SK-N-SH (cell line): ENCODE data around the gene UBE2I. TPM values are rescaled to one million over a fixed set of nuclear protein-coding genes. Genes with fewer than 3 reads are reported as not detected.

Source experiments
- CTCF ChIA-PET: fragments of 300-600, 350-600 bp; formaldehyde crosslinking; extraction: SDS; loops from one replicate; lab custom pipeline; 2021; lab: Yijun Ruan, JAX
- POLR2A ChIA-PET: fragments of 350-600 bp; sonication (Branson Sonifier 250); formaldehyde crosslinking; extraction: SDS; loops from one replicate; lab custom pipeline; 2020; ENCODE audit warnings: antibody characterized with exemption, inconsistent platforms; lab: Yijun Ruan, JAX
- DNase-seq: peaks from one replicate; pipeline ENCODE4 v3.0.0; 2012
- H2AFZ ChIP-seq: fragments of 200-600 bp; sonication (generic); 2 replicates; pipeline ENCODE4 v1.8.1; 2016; ENCODE audit warnings: antibody characterized with exemption, mild to moderate bottlenecking, low read depth
- H3F3A ChIP-seq: fragments of 200-600 bp; sonication (generic); replicated peaks from 2 replicates; pipeline ENCODE3; 2016; ENCODE audit warnings: antibody characterized with exemption, mild to moderate bottlenecking; ENCODE audit not compliant: insufficient read depth
- H3K27ac ChIP-seq, 2 experiments: fragments of 200-500 bp in 1 of 2; fragments of 200-600 bp in 1 of 2; sonication (Bioruptor generic) in 1 of 2; sonication (generic), shearing (Covaris generic) in 1 of 2; 2 replicates each; pipeline versions ENCODE4 v1.5.1 to v1.6.1; 2014 to 2016; ENCODE audit warnings: low read depth in 2 of 2, inconsistent platforms in 1 of 2, low read length in 1 of 2, mild to moderate bottlenecking in 1 of 2, mixed read lengths in 1 of 2
- H3K27me3 ChIP-seq: fragments of 200-600 bp; sonication (generic), shearing (Covaris generic); 2 replicates; pipeline ENCODE4 v1.6.1; 2016; ENCODE audit warnings: mixed run types; ENCODE audit not compliant: insufficient read depth
- H3K36me3 ChIP-seq, 2 experiments: fragments of 200-500 bp in 1 of 2; fragments of 200-600 bp in 1 of 2; sonication (Bioruptor generic) in 1 of 2; sonication (generic) in 1 of 2; replicated peaks in 1 of 2; 2 replicates each; pipeline versions ENCODE3 to v1.5.1; 2014 to 2016; ENCODE audit warnings: low read length in 1 of 2, mild to moderate bottlenecking in 1 of 2; ENCODE audit not compliant: insufficient read depth in 2 of 2, control insufficient read depth in 1 of 2
- H3K4me1 ChIP-seq, 2 experiments: fragments of 200-500 bp in 1 of 2; fragments of 200-600 bp in 1 of 2; sonication (Bioruptor generic) in 1 of 2; sonication (generic), shearing (Covaris generic) in 1 of 2; 2 replicates each; pipeline versions ENCODE4 v1.5.1 to v1.6.1; 2014 to 2016; ENCODE audit warnings: low read depth in 1 of 2, low read length in 1 of 2, mixed run types in 1 of 2; ENCODE audit not compliant: insufficient read depth in 2 of 2, control insufficient read depth in 1 of 2
- H3K4me2 ChIP-seq: fragments of 200-600 bp; sonication (generic), shearing (Covaris generic); 2 replicates; pipeline ENCODE4 v1.6.1; 2017; ENCODE audit warnings: mixed run types
- H3K4me3 ChIP-seq, 2 experiments: fragments of 200-500 bp in 1 of 2; fragments of 200-600 bp in 1 of 2; sonication (Bioruptor generic) in 1 of 2; sonication (generic), shearing (Covaris generic) in 1 of 2; 2 replicates each; pipeline versions ENCODE4 v1.5.1 to v1.8.1; 2014 to 2016; ENCODE audit warnings: low read depth in 2 of 2, inconsistent platforms in 1 of 2, low read length in 1 of 2, mild to moderate bottlenecking in 1 of 2, mixed read lengths in 1 of 2, moderate library complexity in 1 of 2
- H3K79me2 ChIP-seq: fragments of 200-600 bp; sonication (generic); 2 replicates; pipeline ENCODE4 v1.8.1; 2017; ENCODE audit warnings: mild to moderate bottlenecking; ENCODE audit not compliant: insufficient read depth
- H3K9ac ChIP-seq: fragments of 200-600 bp; sonication (generic); 2 replicates; pipeline ENCODE4 v1.6.1; 2017; ENCODE audit warnings: mixed run types
- H3K9me2 ChIP-seq: fragments of 200-600 bp; sonication (generic); 2 replicates; pipeline ENCODE4 v1.6.1; 2017; ENCODE audit warnings: mixed run types
- H3K9me3 ChIP-seq: fragments of 200-600 bp; sonication (generic); 2 replicates; pipeline ENCODE4 v1.6.1; 2017; ENCODE audit warnings: mixed run types, mild to moderate bottlenecking, moderate library complexity
- H4K20me1 ChIP-seq: fragments of 200-600 bp; sonication (generic); 2 replicates; pipeline ENCODE4 v1.6.1; 2017; ENCODE audit warnings: mild to moderate bottlenecking, mixed run types; ENCODE audit not compliant: insufficient read depth
- CHD2 ChIP-seq: fragments of 150-350 bp; IDR thresholded peaks from 2 replicates; pipeline ENCODE4 v1.6.1; 2018; ENCODE audit warnings: low read length; ENCODE audit not compliant: partially characterized antibody
- CTCF ChIP-seq: fragments of 200-600 bp; sonication (generic); IDR thresholded peaks from 2 replicates; pipeline ENCODE4 v1.6.1; 2017; ENCODE audit warnings: antibody characterized with exemption, mild to moderate bottlenecking, moderate library complexity
- EP300 ChIP-seq, 2 experiments: IDR thresholded peaks; 2 replicates each; pipeline versions ENCODE4 v1.4.0 to v1.6.1; 2012; ENCODE audit warnings: borderline replicate concordance in 1 of 2, low read depth in 1 of 2, low read length in 1 of 2
- FOSL2 ChIP-seq: IDR thresholded peaks from 2 replicates; pipeline ENCODE4 v1.4.0; 2012; ENCODE audit warnings: low read depth, mild to moderate bottlenecking, moderate library complexity, borderline replicate concordance
- FOXJ3 ChIP-seq: sonication (generic); formaldehyde crosslinking; IDR thresholded peaks from 2 replicates; pipeline ENCODE4 v1.5.1; 2020; ENCODE audit warnings: mild to moderate bottlenecking, missing genetic modification reagents
- GABPA ChIP-seq: IDR thresholded peaks from 2 replicates; pipeline ENCODE4 v1.4.0; 2012; ENCODE audit warnings: low read depth, mild to moderate bottlenecking
- GATA2 ChIP-seq: sonication (generic); formaldehyde crosslinking; IDR thresholded peaks from 2 replicates; pipeline ENCODE4 v1.5.0; 2020; ENCODE audit warnings: mild to moderate bottlenecking, missing genetic modification reagents
- IRF3 ChIP-seq: fragments of 150-350 bp; IDR thresholded peaks from 2 replicates; pipeline ENCODE4 v1.6.1; 2016; ENCODE audit warnings: mild to moderate bottlenecking, low read depth, low read length
- NFIC ChIP-seq: IDR thresholded peaks from 2 replicates; pipeline ENCODE4 v1.4.0; 2012; ENCODE audit warnings: borderline replicate concordance
- NRF1 ChIP-seq: IDR thresholded peaks from 2 replicates; pipeline ENCODE4 v1.6.1; 2012; ENCODE audit warnings: low read depth, mild to moderate bottlenecking, low read length
- RAD21 ChIP-seq: IDR thresholded peaks from 2 replicates; pipeline ENCODE4 v1.6.1; 2012; ENCODE audit warnings: mild to moderate bottlenecking, low read length
- REST ChIP-seq: IDR thresholded peaks from 2 replicates; pipeline ENCODE4 v1.6.1; 2012; ENCODE audit warnings: mild to moderate bottlenecking, low read depth, low read length, moderate library complexity
- RXRA ChIP-seq: IDR thresholded peaks from 2 replicates; pipeline ENCODE4 v1.4.0; 2012; ENCODE audit warnings: low read depth, mild to moderate bottlenecking, borderline replicate concordance
- SMC3 ChIP-seq: IDR thresholded peaks from 2 replicates; pipeline ENCODE4 v1.6.1; 2012; ENCODE audit warnings: low read depth, low read length, improper control_type of control experiment
- TAF1 ChIP-seq: IDR thresholded peaks from 2 replicates; pipeline ENCODE4 v1.6.1; 2012; ENCODE audit warnings: low read depth, mild to moderate bottlenecking, low read length, moderate library complexity, borderline replicate concordance
- TCF12 ChIP-seq: IDR thresholded peaks from 2 replicates; pipeline ENCODE4 v1.4.0; 2012
- USF1 ChIP-seq: IDR thresholded peaks from 2 replicates; pipeline ENCODE4 v1.4.0; 2012; ENCODE audit warnings: low read depth, borderline replicate concordance
- USF2 ChIP-seq: fragments of 150-350 bp; IDR thresholded peaks from 2 replicates; pipeline ENCODE4 v1.6.1; 2017; ENCODE audit warnings: antibody characterized with exemption, low read length, low read depth, borderline replicate concordance
- YY1 ChIP-seq: IDR thresholded peaks from 2 replicates; pipeline ENCODE4 v1.4.0; 2012; ENCODE audit warnings: low read depth, mild to moderate bottlenecking
- WGBS: methylation state at CpG from one replicate; pipeline ENCODE4 v1.1.6; 2017; ENCODE audit warnings: low lambda C conversion rate; 5-methylcytosine and 5-hydroxymethylcytosine counted together
- polyA plus RNA-seq, 3 experiments: library from polyadenylated mRNA; depleted of rRNA; stranded (reverse); fragments of >200 nt; gene quantifications; 2 replicates each; pipeline ENCODE4 v1.2.3, GENCODE V29; 2012

Gene UBE2I
- polyA plus RNA-seq, 1 of the 3 experiments (the other 2 are of a cell fraction) = 107 TPM

- Histone ChIP-seq H3K27me3 (no peaks in the 10 kb centered on the region), H3F3A (no peaks in the 10 kb centered on the region), H3K36me3 (peaks cover 0 to 19% of the 10 kb centered on the region in 2 experiments), H3K9me2 (no peaks in the 10 kb centered on the region), H3K9ac (no peak overlapping the region), H4K20me1 (no peaks in the 10 kb centered on the region), H3K9me3 (no peaks in the 10 kb centered on the region), H3K4me3 (no peak overlapping the region), H3K4me2 (no peak overlapping the region), H2AFZ (no peak overlapping the region), H3K4me1 (peaks cover 0 to 17% of the 10 kb centered on the region in 2 experiments; a peak in 2 of 4 replicates), H3K79me2 (peaks cover 39% of the 10 kb centered on the region), H3K27ac (no peak overlapping the region)
- DNase-seq = no peak
- TF ChIP-seq FOXJ3 (no peak), SMC3 (no peak), TAF1 (no peak), NFIC (no peak), TCF12 (no peak), RAD21 (no peak), NRF1 (no peak)
- ChIA-PET POLR2A (no interaction called here), CTCF (interaction anchor here (0.6 to 2.7 kb wide), 5 partner anchors 11 to 357 kb away, joined by 3 to 16 read pairs (median 4); partner anchors contain the start of gene MAPK8IP3)
- 86% methylated on average over 7 of the region's 14 CpGs for WGBS
These were observed 39.5 kb downstream of the UBE2I start for GRCh38 chr16:1348926-1349325.

GRCh38 chr16:1349351-1349750 is 39.9 kb downstream of the UBE2I start:
- ChIA-PET POLR2A (no interaction called here), CTCF (interaction anchor here (0.6 to 2.7 kb wide), 4 partner anchors 11 to 564 kb away, joined by 3 to 16 read pairs (median 4); no protein-coding TSS in a partner anchor)
- no peak for DNase-seq
- peaks cover 0 to 19% of the 10 kb centered on the region in 2 experiments for H3K36me3 ChIP-seq
- no peak overlapping the region for H3K27ac ChIP-seq
- H3K79me2 ChIP-seq = peaks cover 43% of the 10 kb centered on the region
- no peak overlapping the region for H3K4me2 ChIP-seq
- H3K4me1 ChIP-seq = peaks cover 0 to 15% of the 10 kb centered on the region in 2 experiments; a peak in 2 of 4 replicates
- H3K9ac ChIP-seq = no peak overlapping the region
- no peak overlapping the region for H3K4me3 ChIP-seq
- no peaks in the 10 kb centered on the region for H4K20me1 ChIP-seq
- H3K27me3 ChIP-seq = no peaks in the 10 kb centered on the region
- H2AFZ ChIP-seq = no peak overlapping the region
- H3F3A ChIP-seq = no peaks in the 10 kb centered on the region
- 93% methylated on average over 16 of the region's 16 CpGs for WGBS
- H3K9me3 ChIP-seq = no peaks in the 10 kb centered on the region
- TF ChIP-seq SMC3 (no peak), GATA2 (CRISPR knock-in tag) (no peak), GABPA (no peak), IRF3 (no peak), YY1 (no peak), REST (no peak), RXRA (no peak), USF1 (no peak), CHD2 (no peak), FOXJ3 (no peak), FOSL2 (no peak), TCF12 (no peak), USF2 (no peak), EP300 (IDR thresholded peaks at IDR 0.05; ENCODE audit: borderline replicate concordance in 1 of 2, low read depth in 1 of 2, low read length in 1 of 2) (no peak), CTCF (no peak), NRF1 (no peak)
- H3K9me2 ChIP-seq = no peaks in the 10 kb centered on the region
